ENCODE results near the gene SPOCK1. TPM values are rescaled to one million over a fixed set of nuclear protein-coding genes. Genes with fewer than 3 reads are reported as not detected.
A peak's percentile ranks its signal among the peaks of the same experiment; 100 is the strongest.

SPOCK1 gene
- polyA plus RNA-seq, 3 donors: 1.8 to 5.7 (median 2.1) TPM

DNA sequence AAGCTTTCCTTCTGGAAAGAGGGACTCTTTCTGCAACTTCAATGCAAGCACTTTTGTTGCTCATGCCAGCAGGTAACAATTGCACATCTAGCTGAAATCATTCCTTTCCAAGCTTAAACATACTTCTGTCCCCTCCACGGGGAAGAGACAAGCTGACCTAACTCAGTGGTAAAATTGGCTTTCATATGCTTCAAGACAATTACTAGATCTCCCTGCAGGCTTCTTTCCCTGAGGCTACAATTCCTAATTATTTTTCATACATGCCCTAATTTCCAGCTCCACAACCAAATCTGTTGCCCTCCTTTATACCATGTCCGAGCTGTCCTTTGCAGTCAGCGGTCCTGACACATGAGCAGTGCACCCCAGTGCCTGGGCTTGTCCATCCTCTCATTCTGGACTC is 324.9 kb downstream of the SPOCK1 start:
- Mint-ChIP-seq H3K9me3 (peaks cover 0 to 3% (median 1%) of the 10 kb centered on the region in 7 donors), H3K4me1 (no peaks in the 10 kb centered on the region), H3K27ac (peak overlapping the region in 1 of 7 donors; percentile 30), H3K4me3 (no peak overlapping the region), H3K36me3 (no peaks in the 10 kb centered on the region), H3K27me3 (ENCODE audit: low read depth in 3 of 3) (peaks cover 0 to 3% (median 2%) of the 10 kb centered on the region in 3 donors)
- DNase-seq: no peak
- H3K4me3 ChIP-seq (replicated peaks in 1 of 3; ENCODE audit: low read depth in 2 of 3, low read length in 3 of 3): no peak overlapping the region
- no peak overlapping the region for H3K4me2 ChIP-seq (replicated peaks; ENCODE audit: extremely low read depth, low read length, poor library complexity, severe bottlenecking)
- no peak overlapping the region for H2AFZ ChIP-seq (ENCODE audit: insufficient read depth, low read depth, low read length, poor library complexity, severe bottlenecking)
- TF ChIP-seq, protein P1, sequence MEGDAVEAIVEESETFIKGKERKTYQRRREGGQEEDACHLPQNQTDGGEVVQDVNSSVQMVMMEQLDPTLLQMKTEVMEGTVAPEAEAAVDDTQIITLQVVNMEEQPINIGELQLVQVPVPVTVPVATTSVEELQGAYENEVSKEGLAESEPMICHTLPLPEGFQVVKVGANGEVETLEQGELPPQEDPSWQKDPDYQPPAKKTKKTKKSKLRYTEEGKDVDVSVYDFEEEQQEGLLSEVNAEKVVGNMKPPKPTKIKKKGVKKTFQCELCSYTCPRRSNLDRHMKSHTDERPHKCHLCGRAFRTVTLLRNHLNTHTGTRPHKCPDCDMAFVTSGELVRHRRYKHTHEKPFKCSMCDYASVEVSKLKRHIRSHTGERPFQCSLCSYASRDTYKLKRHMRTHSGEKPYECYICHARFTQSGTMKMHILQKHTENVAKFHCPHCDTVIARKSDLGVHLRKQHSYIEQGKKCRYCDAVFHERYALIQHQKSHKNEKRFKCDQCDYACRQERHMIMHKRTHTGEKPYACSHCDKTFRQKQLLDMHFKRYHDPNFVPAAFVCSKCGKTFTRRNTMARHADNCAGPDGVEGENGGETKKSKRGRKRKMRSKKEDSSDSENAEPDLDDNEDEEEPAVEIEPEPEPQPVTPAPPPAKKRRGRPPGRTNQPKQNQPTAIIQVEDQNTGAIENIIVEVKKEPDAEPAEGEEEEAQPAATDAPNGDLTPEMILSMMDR (IDR thresholded peaks at IDR 0.05): no peak
- no peak overlapping the region for H3K27ac ChIP-seq (ENCODE audit: low read depth in 1 of 2, low read length in 2 of 2)
- no peaks in the 10 kb centered on the region for H4K20me1 ChIP-seq (ENCODE audit: insufficient read depth, low read length)
- no peaks in the 10 kb centered on the region for H3K27me3 ChIP-seq (ENCODE audit: control insufficient read depth in 2 of 2, insufficient read depth in 2 of 2, low read length in 2 of 2)
- 89% methylated on average over 3 of the region's 3 CpGs for WGBS (ENCODE audit: insufficient coverage)
- intact Hi-C loops (cut with micrococcal nuclease): no loop called here
- no peaks in the 10 kb centered on the region for H3K79me2 ChIP-seq (ENCODE audit: insufficient read depth, low read length)
- no peaks in the 10 kb centered on the region for H3K4me1 ChIP-seq (ENCODE audit: control insufficient read depth in 1 of 2, insufficient read depth in 2 of 2, low read length in 2 of 2)
- no peak overlapping the region for H3K9ac ChIP-seq (ENCODE audit: insufficient read depth, low read length, poor library complexity, severe bottlenecking)
- no peaks in the 10 kb centered on the region for H3K9me3 ChIP-seq (replicated peaks in 1 of 2; ENCODE audit: control insufficient read depth in 1 of 2, insufficient read depth in 1 of 2, low read length in 2 of 2)
- no peaks in the 10 kb centered on the region for H3K36me3 ChIP-seq (replicated peaks in 1 of 2; ENCODE audit: control insufficient read depth in 1 of 2, insufficient read depth in 2 of 2, low read length in 2 of 2)

- TF ChIP-seq, protein P1 (IDR thresholded peaks at IDR 0.05): no peak
- no peak overlapping the region for H2AFZ ChIP-seq (ENCODE audit: insufficient read depth, low read depth, low read length, poor library complexity, severe bottlenecking)
- no peak overlapping the region for H3K27ac ChIP-seq (ENCODE audit: low read depth in 1 of 2, low read length in 2 of 2)
- Mint-ChIP-seq H3K27ac (no peak overlapping the region), H3K4me1 (no peaks in the 10 kb centered on the region), H3K9me3 (peaks cover 0 to 4% (median 2%) of the 10 kb centered on the region in 7 donors), H3K4me3 (no peak overlapping the region), H3K27me3 (ENCODE audit: low read depth in 3 of 3) (peaks cover 0 to 7% (median 2%) of the 10 kb centered on the region in 3 donors), H3K36me3 (no peaks in the 10 kb centered on the region)
- H3K4me2 ChIP-seq (replicated peaks; ENCODE audit: extremely low read depth, low read length, poor library complexity, severe bottlenecking): no peak overlapping the region
- no peaks in the 10 kb centered on the region for H3K4me1 ChIP-seq (ENCODE audit: control insufficient read depth in 1 of 2, insufficient read depth in 2 of 2, low read length in 2 of 2)
- intact Hi-C loops (cut with micrococcal nuclease): no loop called here
- no peak overlapping the region for H3K9ac ChIP-seq (ENCODE audit: insufficient read depth, low read length, poor library complexity, severe bottlenecking)
- DNase-seq: no peak
- no peaks in the 10 kb centered on the region for H3K36me3 ChIP-seq (replicated peaks in 1 of 2; ENCODE audit: control insufficient read depth in 1 of 2, insufficient read depth in 2 of 2, low read length in 2 of 2)
- H3K79me2 ChIP-seq (ENCODE audit: insufficient read depth, low read length): no peaks in the 10 kb centered on the region
- no peaks in the 10 kb centered on the region for H3K27me3 ChIP-seq (ENCODE audit: control insufficient read depth in 2 of 2, insufficient read depth in 2 of 2, low read length in 2 of 2)
- H4K20me1 ChIP-seq (ENCODE audit: insufficient read depth, low read length): no peaks in the 10 kb centered on the region
- H3K4me3 ChIP-seq (replicated peaks in 1 of 3; ENCODE audit: low read depth in 2 of 3, low read length in 3 of 3): no peak overlapping the region
- H3K9me3 ChIP-seq (replicated peaks in 1 of 2; ENCODE audit: control insufficient read depth in 1 of 2, insufficient read depth in 1 of 2, low read length in 2 of 2): no peaks in the 10 kb centered on the region
- WGBS (ENCODE audit: insufficient coverage): no CpG with 5 or more reads among the region's 2 CpGs
These were observed 326.9 kb downstream of the SPOCK1 start for GRCh38 chr5:137172258-137172657.
